ENCODE measurements around the gene TUBB8B.
"Not testable (repeated sequence)": the region's sequence is repeated elsewhere in the genome, so short reads cannot be mapped to it uniquely, and the experiment has no call there.

DNA sequence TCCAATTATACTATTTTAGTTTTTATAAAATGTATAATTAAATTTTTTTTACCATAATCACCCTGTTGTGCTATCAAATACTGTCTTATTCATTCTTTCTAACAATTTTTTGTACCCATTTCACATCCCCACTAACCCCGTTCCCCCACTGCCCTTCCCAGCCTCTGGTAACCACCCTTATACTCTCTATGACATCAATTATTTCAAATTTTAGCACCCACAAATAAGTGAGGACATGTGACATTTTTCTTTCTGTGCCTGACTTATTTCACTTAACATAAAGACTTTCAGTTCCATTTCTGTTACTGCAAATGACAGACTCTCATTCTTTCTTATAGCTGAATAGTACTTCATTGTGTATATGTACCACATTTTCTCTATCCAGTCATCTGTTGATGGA is 5.0 kb upstream of the TUBB8B start:
- TF ChIP-seq CTCF, POLR2A (IDR thresholded peaks at IDR 0.05): not testable (repeated sequence)
